HEK293 (cell line): Measurements from ENCODE around the gene SLU7.

ENCODE experiments used
- CTCF ChIA-PET: fragments of 350-600 bp; formaldehyde crosslinking; extraction: SDS; loops from one replicate; lab custom pipeline; 2021; ENCODE audit warnings: antibody characterized with exemption; lab: Yijun Ruan, JAX
- POLR2A ChIA-PET: fragments of 300-600 bp; formaldehyde crosslinking; extraction: SDS; loops from one replicate; lab custom pipeline; 2020; ENCODE audit warnings: antibody characterized with exemption, inconsistent platforms; lab: Yijun Ruan, JAX
- H3K27ac ChIP-seq: fragments of 200-500 bp; sonication (Bioruptor generic); 2 replicates; pipeline ENCODE4 v1.5.1; 2014; ENCODE audit warnings: low read depth, low read length, control low read depth, inconsistent platforms; ENCODE audit errors: extremely low read depth
- H3K36me3 ChIP-seq, 2 experiments: fragments of 200-500 bp in 1 of 2; sonication (Bioruptor generic) in 1 of 2; 1 replicate in 1 of 2; 2 replicates in 1 of 2; pipeline ENCODE4 v1.5.1; 2014 to 2017; ENCODE audit warnings: inconsistent platforms in 2 of 2, low read length in 2 of 2; ENCODE audit not compliant: control insufficient read depth in 2 of 2, insufficient read depth in 1 of 2
- H3K4me1 ChIP-seq: fragments of 200-500 bp; sonication (Bioruptor generic); 2 replicates; pipeline ENCODE4 v1.5.1; 2014; ENCODE audit warnings: mild to moderate bottlenecking, low read length, inconsistent platforms; ENCODE audit not compliant: control insufficient read depth, insufficient read depth
- H3K4me3 ChIP-seq: 2 replicates; pipeline ENCODE4 v1.5.1; 2011; ENCODE audit warnings: low read depth, mild to moderate bottlenecking, control low read depth, low read length, moderate library complexity
- H3K9me3 ChIP-seq: fragments of 200-500 bp; sonication (Bioruptor generic); 2 replicates; pipeline ENCODE4 v1.5.1; 2014; ENCODE audit warnings: low read depth, low read length, inconsistent platforms; ENCODE audit not compliant: control insufficient read depth, insufficient read depth
- EGR2 ChIP-seq: fragments of 450-650 bp; formaldehyde crosslinking; IDR thresholded peaks from 2 replicates; pipeline ENCODE4 v1.5.1; 2016; ENCODE audit warnings: low read depth, missing biosample characterization, missing genetic modification characterization
- GFI1B ChIP-seq: fragments of 450-650 bp; formaldehyde crosslinking; IDR thresholded peaks from 2 replicates; pipeline ENCODE4 v1.5.1; 2016; ENCODE audit warnings: missing biosample characterization, missing genetic modification characterization
- PRDM1 ChIP-seq: fragments of 450-650 bp; formaldehyde crosslinking; IDR thresholded peaks from 2 replicates; pipeline ENCODE4; 2016; ENCODE audit warnings: missing biosample characterization, missing genetic modification characterization
- REPIN1 ChIP-seq: fragments of 450-650 bp; formaldehyde crosslinking; IDR thresholded peaks from 2 replicates; pipeline ENCODE4 v1.5.1; 2017; ENCODE audit warnings: missing biosample characterization, missing genetic modification characterization, low read depth
- SCRT1 ChIP-seq: fragments of 450-650 bp; formaldehyde crosslinking; IDR thresholded peaks from 2 replicates; pipeline ENCODE4 v1.5.1; 2016; ENCODE audit warnings: missing biosample characterization, missing genetic modification characterization, borderline replicate concordance
- ZIC2 ChIP-seq: fragments of 450-650 bp; formaldehyde crosslinking; IDR thresholded peaks from 2 replicates; pipeline ENCODE4 v1.5.1; 2016; ENCODE audit warnings: missing biosample characterization, missing genetic modification characterization
- ZNF140 ChIP-seq: fragments of 450-650 bp; formaldehyde crosslinking; IDR thresholded peaks from 2 replicates; pipeline ENCODE4 v1.5.1; 2016; ENCODE audit warnings: missing biosample characterization, missing genetic modification characterization
- ZNF184 ChIP-seq: fragments of 450-650 bp; IDR thresholded peaks from 2 replicates; pipeline ENCODE4 v1.5.1; 2018; ENCODE audit warnings: missing biosample characterization, mild to moderate bottlenecking, missing genetic modification characterization
- ZNF2 ChIP-seq: fragments of 450-650 bp; formaldehyde crosslinking; IDR thresholded peaks from 2 replicates; pipeline ENCODE4 v1.5.1; 2016; ENCODE audit warnings: missing biosample characterization, missing genetic modification characterization
- ZNF585B ChIP-seq: fragments of 450-650 bp; formaldehyde crosslinking; IDR thresholded peaks from 2 replicates; pipeline ENCODE4 v1.5.1; 2016; ENCODE audit warnings: missing biosample characterization, missing genetic modification characterization
- ZNF600 ChIP-seq: fragments of 450-650 bp; formaldehyde crosslinking; IDR thresholded peaks from 2 replicates; pipeline ENCODE4 v1.5.1; 2016; ENCODE audit warnings: missing biosample characterization, missing genetic modification characterization
- ZNF610 ChIP-seq: fragments of 450-650 bp; formaldehyde crosslinking; IDR thresholded peaks from 2 replicates; pipeline ENCODE4 v1.5.1; 2016; ENCODE audit warnings: missing biosample characterization, missing genetic modification characterization, borderline replicate concordance
- ZNF792 ChIP-seq: fragments of 450-650 bp; formaldehyde crosslinking; IDR thresholded peaks from 2 replicates; pipeline ENCODE4 v1.5.1; 2016; ENCODE audit warnings: missing biosample characterization, missing genetic modification characterization
- ZXDB ChIP-seq: fragments of 450-650 bp; formaldehyde crosslinking; IDR thresholded peaks from 2 replicates; pipeline ENCODE4 v1.5.1; 2016; ENCODE audit warnings: missing biosample characterization, missing genetic modification characterization
- TF ChIP-seq, protein P1 (sequence below): fragments of 450-650 bp; formaldehyde crosslinking; IDR thresholded peaks from 2 replicates; pipeline ENCODE4 v1.5.1; 2017; ENCODE audit warnings: missing biosample characterization, missing genetic modification characterization
- TF ChIP-seq, protein P2 (sequence below): fragments of 450-650 bp; IDR thresholded peaks from 2 replicates; pipeline ENCODE4 v1.5.1; 2018; ENCODE audit warnings: missing biosample characterization, mild to moderate bottlenecking, missing genetic modification characterization
- TF ChIP-seq, protein P3 (sequence below): fragments of 450-650 bp; formaldehyde crosslinking; IDR thresholded peaks from 2 replicates; pipeline ENCODE4 v1.5.1; 2017; ENCODE audit warnings: missing biosample characterization, mild to moderate bottlenecking, missing genetic modification characterization, moderate library complexity
- TF ChIP-seq, protein P4 (sequence below): fragments of 450-650 bp; formaldehyde crosslinking; IDR thresholded peaks from 2 replicates; pipeline ENCODE4 v1.5.1; 2016; ENCODE audit warnings: missing biosample characterization, missing genetic modification characterization

The SLU7 gene

DNA sequence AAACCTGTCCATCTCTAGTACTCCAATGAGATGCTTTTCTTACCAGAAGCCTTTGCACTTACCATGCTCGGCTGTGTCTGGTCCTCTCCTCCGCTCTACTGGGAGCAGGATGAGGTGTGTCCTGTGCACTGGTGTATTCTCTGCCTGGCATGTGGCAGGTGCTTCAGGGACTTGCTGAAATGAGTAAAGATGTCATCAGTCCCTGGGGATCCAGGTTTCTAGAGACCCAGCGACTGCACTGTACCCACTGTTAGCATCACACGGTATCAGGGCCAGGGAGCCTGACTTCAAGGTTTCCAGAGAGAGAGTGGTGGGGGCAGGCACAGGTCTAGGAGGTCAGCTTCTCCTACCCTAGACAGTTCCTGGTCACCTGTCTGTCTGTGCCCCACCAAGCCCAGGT, 13.3 kb upstream of the SLU7 start:
- TF ChIP-seq, protein P1, sequence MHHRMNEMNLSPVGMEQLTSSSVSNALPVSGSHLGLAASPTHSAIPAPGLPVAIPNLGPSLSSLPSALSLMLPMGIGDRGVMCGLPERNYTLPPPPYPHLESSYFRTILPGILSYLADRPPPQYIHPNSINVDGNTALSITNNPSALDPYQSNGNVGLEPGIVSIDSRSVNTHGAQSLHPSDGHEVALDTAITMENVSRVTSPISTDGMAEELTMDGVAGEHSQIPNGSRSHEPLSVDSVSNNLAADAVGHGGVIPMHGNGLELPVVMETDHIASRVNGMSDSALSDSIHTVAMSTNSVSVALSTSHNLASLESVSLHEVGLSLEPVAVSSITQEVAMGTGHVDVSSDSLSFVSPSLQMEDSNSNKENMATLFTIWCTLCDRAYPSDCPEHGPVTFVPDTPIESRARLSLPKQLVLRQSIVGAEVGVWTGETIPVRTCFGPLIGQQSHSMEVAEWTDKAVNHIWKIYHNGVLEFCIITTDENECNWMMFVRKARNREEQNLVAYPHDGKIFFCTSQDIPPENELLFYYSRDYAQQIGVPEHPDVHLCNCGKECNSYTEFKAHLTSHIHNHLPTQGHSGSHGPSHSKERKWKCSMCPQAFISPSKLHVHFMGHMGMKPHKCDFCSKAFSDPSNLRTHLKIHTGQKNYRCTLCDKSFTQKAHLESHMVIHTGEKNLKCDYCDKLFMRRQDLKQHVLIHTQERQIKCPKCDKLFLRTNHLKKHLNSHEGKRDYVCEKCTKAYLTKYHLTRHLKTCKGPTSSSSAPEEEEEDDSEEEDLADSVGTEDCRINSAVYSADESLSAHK (tag by site-specific recombination): peak; percentile 64
- TF ChIP-seq ZNF792 (tag by site-specific recombination): no peak
- TF ChIP-seq, all 188 proteins: peak for 1
- no peak overlapping the region for H3K27ac ChIP-seq
- H3K4me3 ChIP-seq: no peak overlapping the region
- ChIA-PET CTCF (no interaction called here), POLR2A (interaction anchor here (0.7 kb wide), 1 partner anchor 10 kb away, joined by 3 read pairs; no protein-coding TSS in a partner anchor)
- peaks cover 27 to 30% of the 10 kb centered on the region in 2 experiments for H3K36me3 ChIP-seq
- H3K9me3 ChIP-seq: no peaks in the 10 kb centered on the region
- no peaks in the 10 kb centered on the region; the same call in 1 of the 2 replicates for H3K4me1 ChIP-seq

DNA sequence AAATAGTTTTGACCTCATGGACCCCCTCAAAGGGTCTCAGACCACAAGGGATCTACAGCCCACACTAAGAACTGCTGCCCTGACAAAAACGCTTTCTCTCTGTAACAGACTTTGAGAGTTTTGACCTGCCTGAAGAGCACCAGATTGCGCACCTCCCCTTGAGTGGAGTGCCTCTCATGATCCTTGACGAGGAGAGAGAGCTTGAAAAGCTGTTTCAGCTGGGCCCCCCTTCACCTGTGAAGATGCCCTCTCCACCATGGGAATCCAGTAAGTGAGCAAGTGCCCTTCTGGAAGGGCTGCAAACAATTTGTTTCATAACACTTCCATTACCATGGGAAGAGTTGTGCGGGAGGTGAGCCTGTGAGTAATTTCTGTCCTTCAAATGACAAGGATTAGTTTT, 8.7 kb upstream of the SLU7 start:
- H3K27ac ChIP-seq: no peak overlapping the region
- no peaks in the 10 kb centered on the region for H3K9me3 ChIP-seq
- no peaks in the 10 kb centered on the region; the same call in 1 of the 2 replicates for H3K4me1 ChIP-seq
- H3K4me3 ChIP-seq: no peak overlapping the region
- TF ChIP-seq, protein P2, sequence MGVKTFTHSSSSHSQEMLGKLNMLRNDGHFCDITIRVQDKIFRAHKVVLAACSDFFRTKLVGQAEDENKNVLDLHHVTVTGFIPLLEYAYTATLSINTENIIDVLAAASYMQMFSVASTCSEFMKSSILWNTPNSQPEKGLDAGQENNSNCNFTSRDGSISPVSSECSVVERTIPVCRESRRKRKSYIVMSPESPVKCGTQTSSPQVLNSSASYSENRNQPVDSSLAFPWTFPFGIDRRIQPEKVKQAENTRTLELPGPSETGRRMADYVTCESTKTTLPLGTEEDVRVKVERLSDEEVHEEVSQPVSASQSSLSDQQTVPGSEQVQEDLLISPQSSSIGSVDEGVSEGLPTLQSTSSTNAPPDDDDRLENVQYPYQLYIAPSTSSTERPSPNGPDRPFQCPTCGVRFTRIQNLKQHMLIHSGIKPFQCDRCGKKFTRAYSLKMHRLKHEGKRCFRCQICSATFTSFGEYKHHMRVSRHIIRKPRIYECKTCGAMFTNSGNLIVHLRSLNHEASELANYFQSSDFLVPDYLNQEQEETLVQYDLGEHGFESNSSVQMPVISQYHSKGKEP (tag by site-specific recombination): no peak
- TF ChIP-seq SCRT1 (tag by site-specific recombination): no peak
- no peak for TF ChIP-seq ZXDB
- TF ChIP-seq ZNF140 (tag by site-specific recombination): no peak
- TF ChIP-seq ZNF600: no peak
- TF ChIP-seq, protein P3, sequence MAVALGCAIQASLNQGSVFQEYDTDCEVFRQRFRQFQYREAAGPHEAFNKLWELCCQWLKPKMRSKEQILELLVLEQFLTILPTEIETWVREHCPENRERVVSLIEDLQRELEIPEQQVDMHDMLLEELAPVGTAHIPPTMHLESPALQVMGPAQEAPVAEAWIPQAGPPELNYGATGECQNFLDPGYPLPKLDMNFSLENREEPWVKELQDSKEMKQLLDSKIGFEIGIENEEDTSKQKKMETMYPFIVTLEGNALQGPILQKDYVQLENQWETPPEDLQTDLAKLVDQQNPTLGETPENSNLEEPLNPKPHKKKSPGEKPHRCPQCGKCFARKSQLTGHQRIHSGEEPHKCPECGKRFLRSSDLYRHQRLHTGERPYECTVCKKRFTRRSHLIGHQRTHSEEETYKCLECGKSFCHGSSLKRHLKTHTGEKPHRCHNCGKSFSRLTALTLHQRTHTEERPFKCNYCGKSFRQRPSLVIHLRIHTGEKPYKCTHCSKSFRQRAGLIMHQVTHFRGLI (tag by site-specific recombination): no peak
- TF ChIP-seq REPIN1 (tag by site-specific recombination): no peak
- TF ChIP-seq GFI1B: no peak
- TF ChIP-seq, protein P4, sequence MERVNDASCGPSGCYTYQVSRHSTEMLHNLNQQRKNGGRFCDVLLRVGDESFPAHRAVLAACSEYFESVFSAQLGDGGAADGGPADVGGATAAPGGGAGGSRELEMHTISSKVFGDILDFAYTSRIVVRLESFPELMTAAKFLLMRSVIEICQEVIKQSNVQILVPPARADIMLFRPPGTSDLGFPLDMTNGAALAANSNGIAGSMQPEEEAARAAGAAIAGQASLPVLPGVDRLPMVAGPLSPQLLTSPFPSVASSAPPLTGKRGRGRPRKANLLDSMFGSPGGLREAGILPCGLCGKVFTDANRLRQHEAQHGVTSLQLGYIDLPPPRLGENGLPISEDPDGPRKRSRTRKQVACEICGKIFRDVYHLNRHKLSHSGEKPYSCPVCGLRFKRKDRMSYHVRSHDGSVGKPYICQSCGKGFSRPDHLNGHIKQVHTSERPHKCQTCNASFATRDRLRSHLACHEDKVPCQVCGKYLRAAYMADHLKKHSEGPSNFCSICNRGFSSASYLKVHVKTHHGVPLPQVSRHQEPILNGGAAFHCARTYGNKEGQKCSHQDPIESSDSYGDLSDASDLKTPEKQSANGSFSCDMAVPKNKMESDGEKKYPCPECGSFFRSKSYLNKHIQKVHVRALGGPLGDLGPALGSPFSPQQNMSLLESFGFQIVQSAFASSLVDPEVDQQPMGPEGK (tag by site-specific recombination): no peak
- TF ChIP-seq EGR2: no peak
- TF ChIP-seq ZNF2 (tag by site-specific recombination): no peak
- TF ChIP-seq ZNF610: no peak
- TF ChIP-seq ZIC2 (tag by site-specific recombination): no peak
- no peak for TF ChIP-seq PRDM1 (tag by site-specific recombination)
- no peak for TF ChIP-seq ZNF585B (tag by site-specific recombination)
- TF ChIP-seq ZNF184 (tag by site-specific recombination): no peak
- H3K36me3 ChIP-seq: peaks cover 56 to 68% of the 10 kb centered on the region in 2 experiments
- ChIA-PET CTCF (interaction anchor here (3.7 kb wide), 1 partner anchor 11 kb away, joined by 24 read pairs; no protein-coding TSS in a partner anchor), POLR2A (no interaction called here)
